Caco-2 (cell line): ENCODE results near the gene SYT9. TPM values are rescaled to one million over a fixed set of nuclear protein-coding genes. Genes with fewer than 3 reads are reported as not detected.

Experiments
- BruUV-seq: library from RNA; stranded (reverse); fragments of 400-500 nt; replicated peaks from 2 replicates; lab custom pipeline; 2021; lab: Mats Ljungman, UMichigan
- CTCF ChIA-PET: fragments of 300-600 bp; sonication (Branson Sonifier 250); formaldehyde crosslinking; loops from one replicate; lab custom pipeline; 2022; ENCODE audit warnings: antibody characterized with exemption; lab: Charles Lee
- POLR2A ChIA-PET: fragments of 300-600 bp; sonication (Branson Sonifier 250); formaldehyde crosslinking; loops from one replicate; lab custom pipeline; 2022; ENCODE audit warnings: antibody characterized with exemption; lab: Charles Lee
- DNase-seq, 2 experiments: peaks; one replicate each; pipeline versions ENCODE4 v3.0.0 to v3.0.0-alpha.2; 2020 to 2022
- H3K27me3 ChIP-seq: replicated peaks from 2 replicates; pipeline ENCODE4 v1.6.0; 2011; ENCODE audit warnings: low read length; ENCODE audit not compliant: control insufficient read depth, insufficient read depth
- H3K36me3 ChIP-seq: 2 replicates; pipeline ENCODE4 v1.5.1; 2011; ENCODE audit warnings: low read length; ENCODE audit not compliant: control insufficient read depth, insufficient read depth
- H3K4me1 ChIP-seq: fragments of 250-450 bp; sonication (Bioruptor Pico); 2 replicates; pipeline ENCODE4 v1.5.1; 2020; ENCODE audit warnings: mild to moderate bottlenecking
- H3K4me3 ChIP-seq: 2 replicates; pipeline ENCODE4 v1.5.1; 2011; ENCODE audit warnings: low read depth, mild to moderate bottlenecking, control low read depth, low read length
- H3K9me3 ChIP-seq: fragments of 250-450 bp; sonication (Bioruptor Pico); 2 replicates; pipeline ENCODE4 v1.5.1; 2020; ENCODE audit warnings: mild to moderate bottlenecking, moderate library complexity
- H3K27ac Mint-ChIP-seq: one replicate; pipeline ENCODE4 v1.8.0; 2022; ENCODE audit warnings: mixed read lengths; ENCODE audit not compliant: unreplicated experiment
- H3K27me3 Mint-ChIP-seq: one replicate; pipeline ENCODE4 v1.8.0; 2022; ENCODE audit warnings: mixed read lengths; ENCODE audit not compliant: insufficient read depth, unreplicated experiment
- H3K36me3 Mint-ChIP-seq: one replicate; pipeline ENCODE4 v1.8.0; 2022; ENCODE audit warnings: mild to moderate bottlenecking, mixed read lengths; ENCODE audit not compliant: insufficient read depth, unreplicated experiment
- H3K4me1 Mint-ChIP-seq: one replicate; pipeline ENCODE4 v1.8.0; 2022; ENCODE audit warnings: low read depth, mixed read lengths; ENCODE audit not compliant: unreplicated experiment
- H3K4me3 Mint-ChIP-seq: one replicate; pipeline ENCODE4 v1.8.0; 2022; ENCODE audit warnings: mild to moderate bottlenecking, moderate library complexity, mixed read lengths; ENCODE audit not compliant: unreplicated experiment
- H3K9me3 Mint-ChIP-seq: one replicate; pipeline ENCODE4 v1.8.0; 2022; ENCODE audit warnings: mixed read lengths; ENCODE audit not compliant: unreplicated experiment
- CTCF ChIP-seq, 2 experiments: fragments of 200-600 bp in 1 of 2; IDR thresholded peaks; 1 replicate in 1 of 2; 2 replicates in 1 of 2; pipeline versions ENCODE4 v1.5.1 to v1.8.0; 2011 to 2022; ENCODE audit warnings: antibody characterized with exemption in 1 of 2, control low read depth in 1 of 2, inconsistent platforms in 1 of 2, low read depth in 1 of 2, low read length in 1 of 2, mild to moderate bottlenecking in 1 of 2, moderate library complexity in 1 of 2; ENCODE audit not compliant: insufficient read depth in 1 of 2, severe bottlenecking in 1 of 2, unreplicated experiment in 1 of 2
- intact Hi-C: fragments of 100-400 bp; cut with micrococcal nuclease; formaldehyde crosslinking; loops from one replicate; pipeline ENCODE4 v1.10.0; 2022; ENCODE audit not compliant: unreplicated experiment
- total RNA-seq: library from RNA; stranded (reverse); gene quantifications from 2 replicates; pipeline ENCODE4 v1.2.3, GENCODE V29; 2022

SYT9 gene
- total RNA-seq, 1 experiment from 2014 or later = not detected

- Histone ChIP-seq H3K4me3 (no peak overlapping the region), H3K4me1 (no peaks in the 10 kb centered on the region), H3K9me3 (no peaks in the 10 kb centered on the region), H3K27me3 (no peaks in the 10 kb centered on the region), H3K36me3 (no peaks in the 10 kb centered on the region)
- Mint-ChIP-seq H3K27me3 (peaks cover 23% of the 10 kb centered on the region), H3K36me3 (no peaks in the 10 kb centered on the region), H3K4me1 (no peaks in the 10 kb centered on the region), H3K27ac (no peak overlapping the region), H3K4me3 (no peak overlapping the region), H3K9me3 (no peaks in the 10 kb centered on the region)
- DNase-seq = no peak
- ChIA-PET CTCF (interaction anchor here (0.5 kb wide), 1 partner anchor 456 kb away, joined by 3 read pairs; no protein-coding TSS in a partner anchor), POLR2A (no interaction called here)
- BruUV-seq = no TSS peak
- intact Hi-C loops = loop anchor here (5.0 to 10.0 kb wide), 2 partner anchors 165 to 227 kb away; no protein-coding TSS in a partner anchor
- TF ChIP-seq CTCF (IDR thresholded peaks at IDR 0.05; ENCODE audit: insufficient read depth in 1 of 2, low read depth in 1 of 2, low read length in 1 of 2, severe bottlenecking in 1 of 2, unreplicated experiment in 1 of 2) = no peak
Observed at GRCh38 chr11:7439746-7440320, 188.1 kb downstream of the SYT9 start.

- Mint-ChIP-seq H3K4me1 (no peaks in the 10 kb centered on the region), H3K9me3 (no peaks in the 10 kb centered on the region), H3K27me3 (peaks cover 21% of the 10 kb centered on the region), H3K27ac (no peak overlapping the region), H3K4me3 (no peak overlapping the region), H3K36me3 (no peaks in the 10 kb centered on the region)
- no peaks in the 10 kb centered on the region for H3K9me3 ChIP-seq
- ChIA-PET POLR2A (no interaction called here), CTCF (interaction anchor here (1.0 to 3.4 kb wide), 4 partner anchors 28 to 344 kb away, joined by 4 to 25 read pairs (median 10); no protein-coding TSS in a partner anchor)
- H3K4me1 ChIP-seq = no peaks in the 10 kb centered on the region
- peak; percentile 64 to 83 for DNase-seq
- no peaks in the 10 kb centered on the region for H3K27me3 ChIP-seq
- TF ChIP-seq CTCF (IDR thresholded peaks at IDR 0.05; ENCODE audit: insufficient read depth in 1 of 2, low read depth in 1 of 2, low read length in 1 of 2, severe bottlenecking in 1 of 2, unreplicated experiment in 1 of 2) = peak; percentile 82 to 96
- no peak overlapping the region for H3K4me3 ChIP-seq
- no peaks in the 10 kb centered on the region for H3K36me3 ChIP-seq
- no TSS peak for BruUV-seq
- intact Hi-C loops = loop anchor here (1.0 to 5.0 kb wide), 5 partner anchors 28 to 344 kb away; no protein-coding TSS in a partner anchor
Observed at GRCh38 chr11:7442588-7443215, 191.0 kb downstream of the SYT9 start.

- ChIA-PET POLR2A (no interaction called here), CTCF (interaction anchor here (3.1 to 3.4 kb wide), 2 partner anchors 91 to 346 kb away, joined by 14 to 25 read pairs; no protein-coding TSS in a partner anchor)
- no TSS peak for BruUV-seq
- Histone ChIP-seq H3K27me3 (no peaks in the 10 kb centered on the region), H3K4me1 (no peaks in the 10 kb centered on the region), H3K4me3 (no peak overlapping the region), H3K36me3 (no peaks in the 10 kb centered on the region), H3K9me3 (no peaks in the 10 kb centered on the region)
- peaks cover 4% of the 10 kb centered on the region for H3K4me1 Mint-ChIP-seq
- peaks cover 5% of the 10 kb centered on the region for H3K36me3 Mint-ChIP-seq
- no peak overlapping the region for H3K27ac Mint-ChIP-seq
- H3K27me3 Mint-ChIP-seq = peaks cover 9% of the 10 kb centered on the region
- H3K4me3 Mint-ChIP-seq = no peak overlapping the region
- no peaks in the 10 kb centered on the region for H3K9me3 Mint-ChIP-seq
- intact Hi-C loops = loop anchor here (5.0 kb wide), 1 partner anchor 223 kb away; no protein-coding TSS in a partner anchor
- TF ChIP-seq CTCF (IDR thresholded peaks at IDR 0.05; ENCODE audit: insufficient read depth in 1 of 2, low read depth in 1 of 2, low read length in 1 of 2, severe bottlenecking in 1 of 2, unreplicated experiment in 1 of 2) = no peak
- no peak for DNase-seq
Observed at GRCh38 chr11:7444091-7444981, 192.6 kb downstream of the SYT9 start.
